ELR (cell line): ENCODE measurements around the gene ARL2.

ENCODE experiments used
- DNase-seq: peaks from one replicate; pipeline ENCODE4 v3.0.0-alpha.2; 2015; ENCODE audit warnings: low read depth

The ARL2 gene

DNA sequence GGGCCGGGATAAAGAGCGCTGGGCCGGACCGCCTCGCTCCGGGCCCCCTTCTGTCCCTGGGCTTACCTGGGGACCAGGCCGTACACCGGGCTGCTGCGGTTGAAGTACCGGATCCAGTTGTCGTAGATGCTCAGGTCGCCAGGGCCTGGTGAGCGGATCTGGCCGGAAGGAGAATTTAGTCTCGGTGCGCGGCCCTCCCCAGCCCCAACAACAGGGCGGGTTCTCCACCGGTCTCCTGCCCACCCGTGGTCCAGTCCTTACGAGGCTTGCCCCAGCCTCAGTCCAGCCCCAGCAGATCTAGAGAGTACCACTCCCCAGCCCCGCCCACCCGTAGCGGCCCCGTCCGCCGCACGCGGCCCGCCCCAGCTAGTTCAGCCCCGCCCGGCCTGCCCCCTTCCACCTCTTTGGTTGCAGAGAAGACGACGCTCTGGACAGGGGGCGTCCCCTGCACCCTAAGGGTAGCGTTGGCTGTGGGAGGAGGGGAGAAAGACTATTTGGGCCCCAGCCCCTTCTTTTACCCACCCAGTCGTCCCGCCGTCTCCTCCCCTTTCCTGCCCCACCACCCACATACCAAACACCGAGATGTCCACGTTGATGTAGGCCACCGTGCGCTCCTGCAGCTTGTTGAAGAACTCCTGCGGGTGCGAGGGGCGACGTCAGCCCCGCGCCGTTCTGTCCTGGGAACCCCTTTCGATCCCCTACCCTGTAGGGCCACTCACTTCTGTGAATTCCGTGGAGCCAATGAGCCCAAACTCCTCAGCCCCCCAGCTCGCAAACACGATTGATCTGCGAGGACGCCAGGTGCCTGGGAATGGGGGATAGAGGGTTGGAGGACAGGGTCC, 33.8 kb downstream of the ARL2 start:
- no peak for DNase-seq

GRCh38 chr11:65051398-65051858, 37.5 kb downstream of the ARL2 start:
- no peak for DNase-seq

- DNase-seq = no peak
These were observed 40.0 kb downstream of the ARL2 start for GRCh38 chr11:65053827-65054508.

DNA sequence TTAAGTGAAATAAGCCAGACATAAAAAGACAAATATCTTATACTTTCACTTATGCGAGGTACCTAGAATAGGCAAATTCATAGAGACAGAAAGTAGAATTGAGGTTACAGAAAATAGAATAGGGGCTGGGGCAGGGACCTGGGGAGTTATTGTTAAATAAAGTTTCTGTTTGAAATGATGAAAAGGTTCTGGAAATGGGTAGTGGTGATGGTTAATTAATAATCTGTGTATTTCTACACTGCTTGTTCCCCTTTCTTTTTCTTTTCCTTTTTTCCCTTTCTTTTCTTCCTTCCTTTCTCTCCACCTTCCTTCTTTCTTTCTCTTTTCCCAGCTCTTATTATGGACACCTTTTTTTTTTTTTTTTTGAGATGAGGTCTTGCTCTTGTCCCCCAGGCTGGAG, 41.6 kb downstream of the ARL2 start:
- DNase-seq = no peak

DNA sequence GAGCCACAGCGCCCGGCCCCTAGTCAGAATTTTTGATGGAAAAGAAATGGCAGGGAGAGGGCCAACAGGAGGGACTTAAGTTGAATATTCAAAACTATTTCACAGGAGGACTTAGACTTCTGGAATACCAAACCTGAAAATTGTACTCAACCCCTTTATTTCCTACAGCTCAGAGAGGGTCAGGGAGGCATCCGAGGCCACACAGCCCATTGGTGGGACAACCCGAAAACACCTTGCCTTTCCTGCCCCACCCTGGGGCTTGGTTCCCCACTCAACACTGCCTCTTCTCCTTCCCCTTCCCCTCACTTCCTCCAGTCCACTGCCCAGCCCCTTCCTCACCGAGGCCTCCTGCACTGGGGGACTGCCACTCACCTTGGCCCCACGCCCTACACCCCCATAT, 43.0 kb downstream of the ARL2 start:
- no peak for DNase-seq

DNA sequence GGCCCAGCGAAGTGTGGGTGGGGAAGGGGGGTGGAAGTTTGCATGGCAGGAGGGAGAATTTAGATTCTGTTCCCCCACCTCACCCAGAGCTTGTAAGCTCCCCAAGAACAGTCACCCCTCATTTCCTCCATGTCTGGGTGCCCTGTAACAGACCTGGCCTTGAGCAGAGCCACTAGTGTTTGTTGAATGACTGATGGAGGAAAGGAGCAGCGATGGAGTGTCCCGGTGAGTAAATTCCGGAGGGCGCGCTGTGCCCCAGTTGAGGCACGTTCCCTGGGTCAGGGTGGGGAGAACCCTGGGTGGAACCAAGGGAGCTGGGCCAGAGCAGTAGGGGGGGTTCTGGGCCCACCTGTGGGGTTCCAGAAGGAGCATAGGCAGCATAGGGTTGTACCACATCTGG, 43.6 kb downstream of the ARL2 start:
- DNase-seq = no peak

GRCh38 chr11:65058012-65058411, 44.1 kb downstream of the ARL2 start:
- DNase-seq = no peak

GRCh38 chr11:65058419-65059054, 44.6 kb downstream of the ARL2 start, which contains the start of gene NAALADL1:
Gene NAALADL1 (minus strand): TSS chr11:65058553. CDS start chr11:65058521, 32 bp downstream.
- no peak for DNase-seq

DNA sequence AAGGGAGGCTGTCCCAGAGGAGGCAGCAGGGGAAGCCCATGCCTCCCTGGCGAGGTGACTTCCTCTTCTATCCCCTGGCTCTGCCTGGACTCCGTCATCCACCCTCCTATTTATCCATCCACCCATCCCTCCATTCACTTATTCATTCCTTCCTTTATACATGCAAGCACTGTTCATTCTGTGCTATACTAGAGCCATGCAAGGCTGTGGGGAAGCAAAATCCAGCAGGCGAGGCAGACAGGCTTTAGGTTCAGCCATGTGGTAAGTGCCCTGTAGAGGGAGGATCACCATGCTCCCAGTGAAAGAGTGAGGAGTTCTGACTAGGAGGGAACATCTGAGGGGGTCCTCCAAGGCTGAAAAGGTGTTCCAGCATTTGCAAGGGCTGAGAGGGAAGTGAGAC, 45.6 kb downstream of the ARL2 start:
- no peak for DNase-seq

DNA sequence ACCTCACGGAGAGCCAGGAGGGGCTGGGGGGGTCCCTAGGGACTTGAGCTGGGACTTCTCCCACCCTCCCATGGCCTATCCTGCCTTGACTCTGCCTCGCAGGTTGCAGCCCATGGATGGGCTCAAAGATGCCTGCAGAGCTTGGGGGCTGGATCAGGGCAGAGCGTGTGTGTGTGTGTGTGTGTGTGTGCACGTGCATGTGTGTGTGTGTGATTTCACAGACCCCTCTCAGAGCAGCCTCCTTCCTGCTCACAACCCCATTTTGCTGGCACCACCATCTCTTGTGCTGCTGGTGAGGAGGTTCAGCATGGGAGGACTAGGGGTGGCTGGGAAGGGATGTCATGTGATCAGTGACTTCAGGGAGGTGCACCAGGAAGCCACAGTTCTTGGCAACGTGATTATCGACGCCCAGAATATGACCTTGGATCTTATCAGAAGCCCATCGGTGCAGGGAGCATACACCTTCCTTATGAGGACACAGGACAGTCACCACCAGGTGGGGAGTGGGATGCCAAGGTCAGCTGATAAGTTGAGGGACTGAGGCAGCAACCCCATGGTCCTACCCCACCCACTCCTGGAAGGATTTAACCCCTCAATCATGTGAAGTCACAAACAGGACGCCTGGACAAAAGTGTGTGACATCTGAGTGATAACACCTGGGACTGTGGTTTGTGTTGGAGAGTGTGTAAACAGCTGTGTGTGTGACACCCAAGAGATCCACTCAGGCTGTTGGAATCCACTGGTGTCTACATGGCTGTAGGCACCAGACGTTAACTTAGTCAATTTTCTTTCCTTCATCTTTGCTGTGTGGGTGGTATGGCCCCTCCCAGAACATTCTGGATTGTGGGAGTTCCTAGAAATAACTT, 46.2 kb downstream of the ARL2 start:
- DNase-seq = no peak

GRCh38 chr11:65060913-65061408, 47.0 kb downstream of the ARL2 start:
- peak; percentile 27 for DNase-seq

- DNase-seq = no peak
These were observed 49.6 kb downstream of the ARL2 start for GRCh38 chr11:65063532-65063931.

DNA sequence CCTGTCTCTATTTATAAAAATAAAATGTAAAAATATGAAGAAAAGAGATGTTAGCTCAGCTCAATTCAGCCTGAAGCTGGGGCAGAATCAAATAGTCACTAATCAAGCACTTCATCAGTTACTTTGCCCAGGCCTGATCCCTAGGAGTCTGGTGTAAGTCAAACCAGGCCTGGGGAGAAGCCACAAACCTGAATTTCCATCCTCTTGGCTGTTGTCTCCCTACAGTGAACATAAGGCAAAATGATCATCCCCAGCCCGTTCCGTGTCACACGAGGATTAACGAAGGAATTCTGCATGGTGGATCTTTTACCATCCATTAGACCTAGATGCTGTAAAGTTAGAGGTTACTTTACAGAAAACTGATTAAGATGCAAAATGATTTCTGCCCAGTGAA, 50.9 kb downstream of the ARL2 start:
- no peak for DNase-seq

DNA sequence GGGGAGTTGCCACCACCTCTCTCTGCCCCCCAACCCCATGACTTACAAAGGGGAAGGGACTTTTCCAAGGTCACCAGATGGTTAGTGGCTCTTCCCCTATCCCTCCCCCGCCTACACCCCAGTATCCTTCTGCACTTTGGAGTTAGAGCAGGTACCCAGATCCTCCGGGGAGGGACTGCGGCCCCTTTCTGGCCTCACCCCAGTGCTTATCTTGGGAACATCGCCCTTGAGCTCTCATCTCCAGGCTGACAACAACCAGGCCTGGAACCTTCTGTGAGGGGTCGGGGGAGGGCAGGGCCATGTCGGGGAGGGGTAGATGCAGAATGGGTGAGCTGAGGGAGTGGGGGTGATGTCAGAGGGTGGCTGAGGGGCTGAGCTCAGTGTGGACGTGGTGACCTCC, 51.9 kb downstream of the ARL2 start:
- no peak for DNase-seq

- DNase-seq = no peak
These were observed 52.4 kb downstream of the ARL2 start for GRCh38 chr11:65066315-65066714.

DNA sequence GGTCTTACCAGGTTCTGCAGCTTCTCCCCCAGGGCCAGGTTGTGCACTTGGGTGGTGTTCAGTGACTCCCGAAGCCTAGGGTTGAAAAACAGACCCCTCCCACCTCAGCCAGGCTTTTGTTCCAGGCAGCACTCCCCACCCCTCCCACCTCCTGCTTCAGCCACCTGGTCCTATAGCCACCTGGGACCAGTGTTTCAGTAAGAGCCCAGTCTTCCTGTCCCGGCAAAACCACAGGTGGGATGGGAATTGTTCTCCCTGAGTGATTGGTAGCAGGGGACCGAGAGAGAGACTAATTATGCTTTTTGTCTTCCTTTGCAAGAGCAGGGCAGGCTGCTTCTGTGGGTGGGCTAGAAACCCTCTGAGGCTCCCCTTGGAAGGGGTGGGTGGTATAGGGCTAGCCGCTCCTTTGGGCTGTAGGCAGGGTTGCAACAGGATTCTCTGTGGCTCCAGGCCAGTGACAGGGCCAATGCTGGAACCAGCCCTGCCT, 52.9 kb downstream of the ARL2 start:
- DNase-seq = no peak

- no peak for DNase-seq
These were observed 53.5 kb downstream of the ARL2 start for GRCh38 chr11:65067446-65067845.

- DNase-seq = no peak
These were observed 55.3 kb downstream of the ARL2 start for GRCh38 chr11:65069217-65069616.
